Suppressor macrophage treated with lipopolysaccharide for 4 hours (primary cell): ENCODE results near the gene PRSS53.

Source experiments
- DNase-seq: peaks from one replicate; pipeline ENCODE4 v3.0.0-alpha.2; 2020

Gene PRSS53

DNA sequence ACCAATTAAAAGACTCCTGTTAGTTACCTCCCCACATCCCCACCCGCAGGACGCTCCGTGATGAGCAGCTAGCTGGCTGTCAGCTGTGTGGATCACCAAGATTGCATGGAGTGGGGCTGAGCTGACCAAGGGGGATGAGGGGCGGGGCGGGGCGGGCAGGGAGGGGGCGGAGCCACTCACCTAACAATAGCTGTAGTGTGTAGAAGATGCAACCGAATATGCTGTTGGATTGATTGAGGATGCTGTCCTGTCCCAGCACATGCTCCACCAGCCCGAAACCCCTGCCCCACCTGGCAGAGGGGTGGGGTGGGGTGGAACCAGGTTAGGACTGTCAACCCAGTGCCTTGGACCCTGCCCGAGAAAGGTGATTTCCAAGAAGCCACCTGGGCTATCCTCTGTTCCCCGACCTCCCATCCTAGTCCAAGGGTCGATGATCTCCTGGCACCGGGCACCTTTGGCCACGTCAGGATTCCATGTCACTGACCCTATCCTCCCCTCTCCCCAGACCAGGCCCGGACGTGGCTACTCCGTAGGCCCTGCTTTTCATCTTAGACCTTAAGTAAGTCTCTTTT, 4.5 kb upstream of the PRSS53 start:
- no peak for DNase-seq

DNA sequence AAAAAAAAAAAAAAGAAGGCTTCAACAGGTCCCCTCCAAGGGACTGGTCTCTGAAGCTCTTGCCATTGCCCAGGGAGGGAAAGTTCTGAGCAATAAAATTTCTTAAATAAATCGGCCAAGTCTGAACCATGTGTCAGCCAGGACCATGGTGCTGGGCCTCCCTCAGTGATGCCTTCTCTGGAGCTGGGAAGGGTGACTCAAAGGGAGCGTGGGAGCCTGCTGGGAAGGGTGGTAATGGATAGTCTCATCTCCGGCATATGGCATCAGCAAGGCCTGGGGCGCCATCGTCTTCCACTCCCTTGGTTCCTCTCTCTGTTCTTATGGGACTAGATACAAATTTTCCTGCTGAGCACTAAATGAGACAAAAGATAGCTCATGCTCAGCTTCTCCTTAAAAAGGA, 3.6 kb upstream of the PRSS53 start:
- no peak for DNase-seq

DNA sequence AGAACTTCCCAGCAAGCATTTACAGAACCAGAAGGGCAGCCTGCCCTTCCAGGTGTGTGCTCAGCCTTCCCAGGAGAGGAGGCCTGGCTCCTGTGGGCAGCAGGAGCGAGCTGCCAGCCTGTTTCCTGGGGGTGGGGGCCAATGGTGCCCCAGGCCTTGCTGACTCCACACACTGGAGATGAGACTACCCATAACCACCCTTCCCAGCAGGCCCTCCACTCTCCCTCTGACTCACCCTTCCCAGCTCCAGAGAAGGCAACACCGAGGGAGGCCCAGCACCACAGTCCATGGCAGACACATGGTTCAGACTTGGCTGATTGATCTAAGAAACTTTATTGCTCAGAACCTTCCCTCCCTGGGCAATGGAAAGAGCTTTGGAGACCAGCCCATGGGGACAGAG, 1.8 kb upstream of the PRSS53 start:
- no peak for DNase-seq

DNA sequence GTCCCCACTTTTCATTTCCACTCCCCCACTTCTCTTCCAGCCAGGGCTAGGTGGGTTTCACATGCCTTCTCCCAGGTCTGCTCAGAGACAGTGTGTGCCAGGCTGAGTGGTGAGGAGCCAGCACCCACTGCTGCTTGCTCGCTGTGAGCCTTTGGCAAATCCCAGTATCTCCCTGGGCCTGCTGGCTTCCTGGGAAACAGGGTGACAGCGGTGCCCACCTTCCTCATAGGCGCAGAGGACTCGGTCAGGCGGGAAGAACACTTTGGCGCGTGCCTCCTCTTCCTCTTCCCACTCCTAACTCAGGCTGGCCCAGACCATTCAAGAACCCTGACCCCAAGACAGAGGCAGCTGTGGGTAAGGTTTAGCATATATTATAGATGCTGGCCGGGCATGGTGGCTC, 456 bp upstream of the PRSS53 start:
- DNase-seq = no peak

DNA sequence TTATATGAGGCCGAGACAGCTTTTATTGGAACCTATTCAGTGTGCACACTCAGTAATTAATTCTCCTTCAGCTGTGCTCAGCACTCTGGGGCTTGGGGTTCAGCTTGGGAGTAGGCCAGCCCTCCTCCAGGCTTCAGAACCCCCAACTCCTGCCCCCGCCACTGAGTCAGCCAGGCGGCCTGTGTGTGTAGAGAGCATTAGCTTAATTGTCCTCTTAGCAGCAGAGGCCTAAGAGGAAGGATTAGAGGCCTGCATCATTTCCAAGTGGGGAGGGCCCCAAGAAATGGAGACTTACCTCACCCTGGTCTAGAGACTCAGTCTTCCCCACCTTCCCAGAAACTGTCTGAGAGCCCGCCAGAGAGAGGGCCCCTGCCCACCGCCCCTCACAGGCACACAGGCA, 772 bp downstream of the PRSS53 start:
- no peak for DNase-seq

DNA sequence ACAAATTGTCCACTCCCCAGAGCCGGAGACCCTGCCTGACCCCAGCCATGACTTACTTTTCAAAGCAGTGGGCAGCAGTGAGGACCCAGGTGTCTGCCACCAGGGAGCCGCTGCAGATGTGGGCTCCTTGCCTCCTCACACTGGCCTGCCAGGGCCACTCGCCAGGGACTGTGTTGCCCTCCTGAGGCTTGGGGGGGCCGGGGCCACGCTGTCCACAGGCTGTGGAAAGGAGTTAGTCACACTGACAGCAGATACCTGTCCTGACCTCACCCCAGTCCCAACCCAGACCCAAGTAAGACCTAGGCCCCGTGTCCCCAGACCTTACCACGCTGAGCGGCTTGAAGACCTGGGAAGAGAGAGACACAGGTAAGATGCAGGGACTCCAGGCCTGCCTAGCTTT, 1.3 kb downstream of the PRSS53 start:
- no peak for DNase-seq

DNA sequence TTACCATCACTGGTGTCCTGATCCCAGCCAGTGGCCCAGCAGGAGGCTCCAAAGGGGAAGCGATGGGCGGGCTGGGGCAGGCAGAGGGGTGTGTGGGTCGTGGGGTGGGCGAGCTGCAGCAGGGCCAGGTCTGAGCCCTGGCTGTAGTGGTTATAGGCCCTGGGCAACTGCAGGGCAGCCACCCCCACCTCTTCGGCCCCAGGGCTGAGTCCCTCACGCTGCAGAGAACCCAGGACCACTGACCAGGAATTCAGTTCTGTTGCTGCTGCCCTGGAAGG, 2.2 kb downstream of the PRSS53 start:
- no peak for DNase-seq

DNA sequence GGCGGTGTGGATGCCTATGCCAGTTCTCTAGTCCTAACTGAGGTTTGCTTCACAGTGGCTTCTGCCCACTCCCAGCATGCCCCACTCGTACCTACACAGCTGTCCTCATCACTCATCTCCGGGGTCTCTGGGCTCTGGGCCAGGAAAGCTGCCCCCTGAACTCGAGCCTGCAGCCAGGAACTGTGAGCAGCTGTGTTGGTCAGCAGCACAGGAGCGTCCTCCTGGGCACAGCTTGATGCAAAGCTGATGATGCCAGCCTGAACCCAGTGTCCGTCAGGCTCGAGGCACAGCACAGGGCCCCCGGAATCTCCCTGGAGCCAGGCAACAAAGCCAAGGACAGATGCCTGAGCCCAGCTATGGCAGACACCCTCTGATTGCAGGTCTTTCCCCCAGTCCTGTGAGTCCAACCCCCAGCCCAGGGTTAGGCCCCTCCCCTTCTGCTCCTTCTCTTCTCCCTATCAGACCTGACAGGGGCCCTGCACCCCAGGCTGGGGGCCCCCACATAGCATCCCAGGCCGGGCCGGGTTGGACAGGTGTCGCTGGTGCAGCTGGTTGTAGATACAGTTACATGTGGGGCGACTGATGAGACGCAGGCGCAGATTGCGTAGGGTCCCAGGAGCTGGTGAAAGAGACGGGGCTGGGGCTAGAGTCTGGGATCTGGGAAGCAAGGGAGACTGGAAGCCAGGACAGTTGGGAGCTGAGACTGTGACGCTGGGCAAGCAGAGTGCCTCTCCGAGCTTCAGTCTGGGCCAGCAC, 2.7 kb downstream of the PRSS53 start:
- no peak for DNase-seq

DNA sequence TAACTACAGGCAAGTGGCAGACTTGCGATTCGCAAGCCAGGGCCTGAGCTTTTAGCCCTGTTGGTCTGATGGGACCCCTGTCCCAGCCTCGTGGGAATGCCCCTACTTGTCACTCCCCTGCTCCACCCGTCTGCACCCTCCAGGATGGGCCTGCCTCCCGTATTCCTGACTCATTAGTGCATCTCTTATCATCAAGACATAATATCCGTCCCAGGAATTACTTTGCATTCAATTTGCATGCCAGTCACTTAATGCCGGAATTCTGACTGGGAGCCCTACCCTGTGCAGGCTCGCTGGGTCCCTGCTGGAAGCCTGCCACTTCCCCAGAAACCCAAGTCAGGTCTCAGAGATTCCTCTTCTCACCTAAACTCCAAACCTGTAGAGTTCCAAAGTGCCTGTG, 3.3 kb downstream of the PRSS53 start:
- no peak for DNase-seq

DNA sequence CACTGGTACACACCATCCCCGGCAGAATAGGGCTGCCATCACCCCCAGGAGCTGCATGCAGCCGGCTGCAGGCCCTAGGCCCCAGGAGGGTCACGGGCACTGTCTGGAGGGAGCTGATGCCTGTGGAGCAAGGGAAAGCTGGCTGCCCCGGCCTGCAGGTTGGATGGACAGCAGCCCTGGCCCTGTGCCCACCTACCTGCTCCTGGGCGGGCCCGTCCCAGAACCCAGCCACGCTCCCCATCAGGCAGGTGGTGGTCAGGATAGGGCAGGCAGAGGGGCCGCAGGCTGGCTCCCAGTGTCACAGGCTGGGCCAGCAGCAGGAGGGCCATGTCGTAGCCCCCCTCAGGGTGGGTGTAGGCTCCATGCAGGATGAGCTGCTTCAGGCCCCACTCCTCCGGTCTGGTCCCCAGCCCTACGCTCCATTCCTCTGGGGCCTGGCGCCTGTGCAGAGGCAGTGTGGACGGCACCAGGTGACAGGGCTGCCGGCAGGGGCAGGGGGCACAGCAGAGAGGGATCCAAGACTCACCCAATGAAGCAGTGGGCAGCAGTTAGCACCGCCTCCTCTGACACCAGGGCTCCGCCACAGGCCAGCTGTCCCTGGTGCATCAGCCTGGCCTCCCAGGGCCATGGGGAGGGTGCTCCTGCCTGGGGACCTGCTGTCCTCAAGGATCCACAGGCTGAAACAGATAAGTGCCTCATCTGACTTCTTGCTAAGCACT, 4.0 kb downstream of the PRSS53 start:
- DNase-seq = no peak

DNA sequence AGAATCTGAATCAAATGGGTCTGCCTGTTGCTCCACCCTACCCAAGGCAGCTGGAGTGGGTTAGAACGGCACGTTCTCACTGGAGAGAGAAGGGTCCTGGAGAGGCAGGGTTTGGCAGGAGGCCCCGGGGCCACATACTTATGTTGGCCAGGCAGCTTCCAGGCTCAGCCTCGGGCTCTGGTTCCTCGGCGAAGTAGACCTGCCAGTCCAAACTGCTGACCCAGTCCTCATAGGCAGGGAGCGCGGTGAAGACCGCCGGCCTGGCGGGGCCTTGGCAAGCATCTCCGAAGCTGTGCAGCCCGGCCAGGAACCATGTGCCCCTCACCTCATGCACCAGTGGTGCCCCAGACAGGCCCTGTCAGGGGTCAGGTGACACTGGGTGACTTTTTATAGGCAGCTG, 4.8 kb downstream of the PRSS53 start:
- DNase-seq = no peak

DNA sequence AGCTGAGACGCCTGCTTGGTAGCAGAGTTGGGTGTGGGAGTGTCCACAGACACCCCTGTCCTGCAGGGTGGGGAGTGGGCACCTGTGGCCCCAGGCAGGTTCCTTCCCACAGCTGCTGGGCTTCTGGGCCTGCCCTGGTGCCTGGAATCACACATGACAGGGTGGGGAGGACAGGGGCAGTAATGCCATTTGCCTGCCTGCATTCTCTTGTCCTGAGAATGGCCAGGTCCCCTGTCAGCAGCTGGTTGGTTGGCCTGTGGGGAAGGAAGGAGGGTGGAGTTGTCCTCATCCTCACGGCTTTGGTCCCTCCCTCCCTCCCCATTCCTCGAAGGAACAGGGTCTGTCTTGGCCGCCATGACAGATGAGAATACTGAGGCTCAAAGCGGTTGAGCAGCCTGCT, 5.2 kb downstream of the PRSS53 start:
- no peak for DNase-seq

DNA sequence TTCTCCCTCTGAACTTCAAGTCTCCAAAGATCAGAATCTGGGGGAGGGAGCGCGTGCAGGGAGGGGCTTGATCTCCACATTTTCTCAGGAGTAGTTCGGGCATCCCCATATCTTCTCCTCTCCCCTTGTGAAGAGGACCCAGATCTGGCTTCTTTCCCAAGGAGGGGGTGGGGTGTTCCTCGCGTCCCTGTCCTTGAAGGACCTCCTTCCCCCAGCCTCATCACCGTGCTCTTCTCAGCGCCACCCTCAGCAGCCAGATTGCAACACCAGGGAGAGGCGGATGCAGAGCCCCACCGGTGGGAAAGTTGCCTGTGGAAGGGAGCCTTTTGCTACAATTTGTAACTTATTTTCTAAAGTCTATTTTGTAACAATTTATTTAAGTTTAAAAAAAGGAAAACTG, 5.7 kb downstream of the PRSS53 start:
- no peak for DNase-seq

DNA sequence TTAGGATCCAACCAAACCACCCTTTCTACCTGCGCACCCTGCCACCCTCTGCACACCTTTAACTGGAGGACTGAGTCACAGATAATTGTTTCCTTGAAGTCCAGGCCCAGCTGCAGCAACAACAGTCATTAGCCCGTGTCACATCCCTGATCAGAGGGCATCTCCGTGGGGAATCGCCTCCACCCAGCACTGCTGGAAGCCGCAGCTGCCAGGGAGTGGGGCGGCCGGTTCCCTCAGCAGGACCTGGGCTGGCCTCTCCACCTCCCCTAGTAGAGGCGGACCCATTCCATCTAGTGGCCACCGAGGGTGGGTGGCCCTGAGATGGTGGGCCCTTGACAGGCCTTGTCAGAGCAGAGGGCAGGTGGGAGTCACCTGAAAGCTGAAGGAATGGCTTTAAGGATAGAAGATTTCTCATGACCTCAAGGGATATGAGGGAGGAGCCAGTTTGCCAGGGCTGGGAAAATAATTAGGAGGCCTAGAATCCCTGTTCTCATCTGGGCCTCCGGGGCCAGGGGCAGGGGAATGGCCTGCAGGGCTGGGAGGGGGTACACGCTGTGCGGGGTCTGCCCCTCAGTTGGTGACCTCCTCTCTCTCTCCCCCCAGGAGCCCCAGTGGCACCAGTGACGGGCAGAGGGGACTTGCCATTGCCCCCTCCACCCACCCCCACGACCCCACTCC, 6.2 kb downstream of the PRSS53 start:
- DNase-seq = no peak

DNA sequence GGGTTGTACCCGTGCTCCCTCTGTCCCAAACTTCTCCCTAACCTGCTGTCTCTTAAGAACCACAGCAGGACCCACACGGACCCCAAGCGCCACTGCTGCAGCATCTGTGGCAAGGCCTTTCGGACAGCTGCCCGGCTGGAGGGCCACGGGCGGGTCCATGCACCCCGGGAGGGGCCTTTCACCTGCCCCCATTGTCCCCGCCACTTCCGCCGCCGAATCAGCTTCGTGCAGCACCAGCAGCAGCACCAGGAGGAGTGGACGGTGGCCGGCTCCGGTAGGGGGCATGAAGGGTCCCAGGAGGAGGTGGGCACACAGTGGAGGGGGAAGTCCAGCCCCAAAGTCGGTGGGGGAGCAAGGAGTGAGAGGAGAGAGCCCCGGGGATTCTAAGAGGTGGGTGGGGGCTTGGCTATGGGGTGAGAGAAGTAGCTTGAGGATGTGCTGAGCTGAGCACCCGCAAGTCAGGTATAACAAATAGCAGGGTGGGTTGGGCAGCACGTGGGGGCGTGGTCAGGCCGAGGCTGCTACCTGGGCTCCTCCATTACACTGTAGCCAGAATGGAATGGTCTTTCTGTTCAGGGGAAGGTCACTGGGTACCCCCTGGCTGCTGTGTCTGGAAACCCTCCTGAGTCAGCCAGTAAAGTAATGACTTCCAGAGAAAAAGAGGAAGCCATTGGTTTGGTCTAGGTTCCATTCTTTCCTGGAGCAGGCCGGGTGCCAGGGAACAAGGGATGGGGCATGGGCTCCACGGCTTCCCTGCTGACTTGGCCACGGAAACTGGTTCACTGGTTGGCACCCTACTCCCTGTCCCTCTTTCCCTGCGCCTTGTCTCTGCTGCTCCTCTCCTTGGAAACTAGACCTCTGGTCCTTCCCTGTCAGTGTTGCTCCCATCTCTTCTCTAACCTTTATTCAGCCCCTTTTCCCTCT, 7.1 kb downstream of the PRSS53 start:
- DNase-seq = peak; percentile 45

DNA sequence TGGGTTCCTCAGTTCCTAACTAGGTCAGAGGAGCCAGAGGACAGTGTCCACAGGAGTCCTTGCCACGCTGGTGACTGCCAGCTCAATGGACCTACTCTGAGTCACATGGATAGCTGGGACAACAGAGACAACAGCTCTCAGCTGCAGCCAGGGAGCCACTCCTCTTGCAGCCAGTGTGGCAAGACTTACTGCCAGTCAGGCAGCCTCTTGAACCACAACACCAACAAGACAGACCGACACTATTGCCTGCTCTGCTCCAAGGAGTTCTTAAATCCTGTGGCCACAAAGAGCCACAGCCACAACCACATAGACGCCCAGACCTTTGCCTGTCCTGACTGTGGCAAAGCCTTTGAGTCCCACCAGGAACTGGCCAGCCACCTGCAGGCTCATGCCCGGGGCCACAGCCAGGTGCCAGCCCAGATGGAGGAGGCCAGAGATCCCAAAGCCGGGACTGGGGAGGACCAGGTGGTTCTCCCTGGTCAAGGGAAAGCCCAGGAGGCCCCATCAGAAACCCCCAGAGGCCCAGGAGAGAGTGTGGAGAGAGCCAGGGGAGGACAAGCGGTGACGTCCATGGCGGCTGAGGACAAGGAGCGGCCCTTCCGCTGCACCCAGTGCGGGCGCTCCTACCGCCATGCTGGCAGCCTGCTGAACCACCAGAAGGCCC, 7.9 kb downstream of the PRSS53 start:
- no peak for DNase-seq

DNA sequence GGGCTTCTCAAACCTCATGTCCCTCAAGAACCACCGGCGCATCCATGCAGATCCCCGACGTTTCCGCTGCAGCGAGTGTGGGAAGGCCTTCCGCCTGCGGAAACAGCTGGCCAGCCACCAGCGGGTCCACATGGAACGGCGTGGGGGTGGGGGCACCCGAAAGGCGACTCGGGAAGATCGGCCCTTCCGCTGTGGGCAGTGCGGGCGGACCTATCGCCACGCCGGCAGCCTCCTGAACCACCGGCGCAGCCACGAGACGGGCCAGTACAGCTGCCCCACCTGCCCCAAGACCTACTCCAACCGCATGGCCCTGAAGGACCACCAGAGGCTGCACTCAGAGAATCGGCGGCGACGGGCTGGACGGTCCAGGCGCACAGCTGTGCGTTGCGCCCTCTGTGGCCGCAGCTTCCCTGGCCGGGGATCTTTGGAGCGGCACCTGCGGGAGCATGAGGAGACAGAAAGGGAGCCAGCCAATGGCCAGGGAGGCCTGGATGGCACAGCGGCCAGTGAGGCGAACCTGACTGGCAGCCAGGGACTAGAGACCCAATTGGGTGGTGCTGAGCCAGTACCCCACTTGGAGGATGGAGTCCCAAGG, 8.6 kb downstream of the PRSS53 start:
- DNase-seq = no peak

DNA sequence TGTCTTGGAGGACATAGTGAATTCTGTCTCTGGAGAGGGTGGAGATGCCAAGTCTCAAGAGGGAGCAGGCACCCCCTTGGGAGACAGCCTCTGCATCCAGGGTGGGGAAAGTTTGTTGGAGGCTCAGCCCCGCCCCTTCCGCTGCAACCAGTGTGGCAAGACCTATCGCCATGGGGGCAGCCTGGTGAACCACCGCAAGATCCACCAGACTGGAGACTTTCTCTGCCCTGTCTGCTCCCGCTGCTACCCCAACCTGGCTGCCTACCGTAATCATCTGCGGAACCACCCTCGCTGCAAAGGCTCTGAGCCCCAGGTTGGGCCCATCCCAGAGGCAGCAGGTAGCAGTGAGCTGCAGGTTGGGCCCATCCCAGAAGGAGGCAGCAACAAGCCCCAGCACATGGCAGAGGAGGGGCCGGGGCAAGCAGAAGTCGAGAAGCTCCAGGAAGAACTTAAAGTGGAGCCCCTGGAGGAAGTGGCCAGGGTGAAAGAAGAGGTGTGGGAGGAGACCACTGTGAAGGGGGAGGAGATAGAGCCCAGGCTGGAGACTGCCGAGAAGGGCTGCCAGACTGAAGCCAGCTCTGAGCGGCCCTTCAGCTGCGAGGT, 9.3 kb downstream of the PRSS53 start:
- no peak for DNase-seq

DNA sequence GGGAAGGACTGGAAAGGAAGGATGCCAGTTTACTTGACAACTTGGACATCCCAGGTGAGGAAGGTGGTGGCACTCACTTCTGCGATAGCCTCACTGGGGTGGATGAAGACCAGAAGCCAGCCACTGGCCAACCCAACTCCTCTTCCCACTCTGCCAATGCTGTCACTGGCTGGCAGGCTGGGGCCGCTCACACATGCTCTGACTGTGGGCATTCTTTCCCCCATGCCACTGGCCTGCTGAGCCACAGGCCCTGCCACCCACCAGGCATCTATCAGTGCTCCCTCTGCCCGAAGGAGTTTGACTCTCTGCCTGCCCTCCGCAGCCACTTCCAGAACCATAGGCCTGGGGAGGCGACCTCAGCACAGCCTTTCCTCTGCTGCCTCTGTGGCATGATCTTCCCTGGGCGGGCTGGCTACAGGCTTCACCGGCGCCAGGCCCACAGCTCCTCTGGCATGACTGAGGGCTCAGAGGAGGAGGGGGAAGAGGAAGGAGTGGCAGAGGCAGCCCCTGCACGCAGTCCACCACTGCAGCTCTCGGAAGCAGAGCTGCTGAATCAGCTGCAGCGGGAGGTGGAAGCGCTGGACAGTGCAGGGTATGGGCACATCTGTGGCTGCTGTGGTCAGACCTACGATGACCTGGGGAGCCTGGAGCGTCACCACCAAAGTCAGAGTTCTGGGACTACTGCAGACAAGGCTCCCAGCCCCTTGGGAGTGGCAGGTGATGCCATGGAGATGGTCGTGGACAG, 10.0 kb downstream of the PRSS53 start:
- no peak for DNase-seq

DNA sequence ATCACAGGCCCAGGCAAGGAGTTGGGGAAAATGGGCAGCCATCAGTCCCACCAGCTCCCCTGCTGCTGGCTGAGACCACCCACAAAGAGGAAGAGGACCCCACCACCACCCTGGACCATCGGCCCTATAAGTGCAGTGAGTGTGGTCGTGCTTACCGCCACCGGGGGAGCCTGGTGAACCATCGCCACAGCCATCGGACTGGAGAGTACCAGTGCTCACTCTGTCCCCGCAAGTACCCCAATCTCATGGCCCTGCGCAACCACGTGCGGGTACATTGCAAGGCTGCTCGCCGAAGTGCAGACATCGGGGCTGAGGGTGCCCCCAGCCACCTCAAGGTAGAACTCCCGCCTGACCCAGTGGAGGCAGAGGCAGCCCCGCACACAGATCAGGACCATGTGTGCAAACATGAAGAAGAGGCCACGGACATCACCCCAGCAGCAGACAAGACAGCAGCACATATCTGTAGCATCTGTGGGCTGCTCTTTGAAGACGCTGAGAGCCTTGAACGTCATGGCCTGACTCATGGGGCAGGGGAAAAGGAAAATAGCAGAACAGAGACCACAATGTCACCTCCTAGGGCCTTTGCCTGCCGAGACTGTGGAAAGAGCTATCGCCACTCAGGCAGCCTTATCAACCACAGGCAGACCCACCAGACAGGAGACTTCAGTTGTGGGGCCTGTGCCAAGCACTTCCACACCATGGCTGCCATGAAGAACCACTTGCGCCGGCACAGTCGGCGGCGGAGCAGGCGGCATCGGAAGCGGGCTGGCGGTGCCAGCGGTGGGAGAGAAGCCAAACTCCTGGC, 10.9 kb downstream of the PRSS53 start:
- no peak for DNase-seq
